Amygdala (tissue), 56 donors: ENCODE results near the gene NFE2.
"Not testable (repeated sequence)": the region's sequence is repeated elsewhere in the genome, so short reads cannot be mapped to it uniquely, and the experiment has no call there.

Source experiments
- DNase-seq, 56 donors: peaks; one replicate each; lab custom pipeline; 2025; lab: John Stamatoyannopoulos, UW

NFE2 gene

GRCh38 chr12:54285150-54286041, 15.4 kb downstream of the NFE2 start:
- no peak for DNase-seq

- DNase-seq: not testable (repeated sequence)
Measured at GRCh38 chr12:54284070-54284780, 16.6 kb downstream of the NFE2 start.

- DNase-seq: no peak
Measured at GRCh38 chr12:54282949-54283593, 17.7 kb downstream of the NFE2 start.

GRCh38 chr12:54281694-54282093, 19.1 kb downstream of the NFE2 start:
- DNase-seq: not testable (repeated sequence)

GRCh38 chr12:54281261-54281638, 19.6 kb downstream of the NFE2 start:
- DNase-seq: not testable (repeated sequence)

GRCh38 chr12:54280468-54281260, 20.2 kb downstream of the NFE2 start, which contains the start of gene HNRNPA1:
Gene HNRNPA1 (plus strand): TSS chr12:54280726. CDS start chr12:54280808, 82 bp downstream.
- peak; percentile 56 to 100 (median 96) for DNase-seq

GRCh38 chr12:54279632-54280467, 21.0 kb downstream of the NFE2 start, which contains the start of gene CBX5:
Gene CBX5 (minus strand): TSS chr12:54280122. CDS start chr12:54257650, 22,472 bp downstream.
- DNase-seq: peak; percentile 82 to 100 (median 98)

GRCh38 chr12:54279227-54279631, 21.6 kb downstream of the NFE2 start:
- no peak for DNase-seq

GRCh38 chr12:54277823-54278276, 23.0 kb downstream of the NFE2 start:
- no peak for DNase-seq

GRCh38 chr12:54276368-54276767, 24.4 kb downstream of the NFE2 start:
- DNase-seq: no peak

- DNase-seq: no peak
Measured at GRCh38 chr12:54273981-54274380, 26.8 kb downstream of the NFE2 start.

- no peak for DNase-seq
Measured at GRCh38 chr12:54272214-54272613, 28.6 kb downstream of the NFE2 start.

- DNase-seq: no peak
Measured at GRCh38 chr12:54270345-54270744, 30.5 kb downstream of the NFE2 start.

- no peak for DNase-seq
Measured at GRCh38 chr12:54266852-54267251, 34.0 kb downstream of the NFE2 start.

GRCh38 chr12:54265364-54265812, 35.4 kb downstream of the NFE2 start:
- no peak for DNase-seq

GRCh38 chr12:54262403-54262925, 38.4 kb downstream of the NFE2 start:
- DNase-seq: peak in 1 of 56 donors; percentile 11

- no peak for DNase-seq
Measured at GRCh38 chr12:54261815-54262402, 38.9 kb downstream of the NFE2 start.
